GM21723 (cell line): ENCODE results near the gene FSTL4.
"Not testable (repeated sequence)": the region's sequence is repeated elsewhere in the genome, so short reads cannot be mapped to it uniquely, and the experiment has no call there.

Experiments
- ATAC-seq: cut with Tn5 transposase; IDR thresholded peaks from one replicate; pipeline ENCODE4 v1.9.1; 2021; ENCODE audit warnings: mild to moderate bottlenecking, moderate library complexity; ENCODE audit not compliant: unreplicated experiment

The FSTL4 gene

DNA sequence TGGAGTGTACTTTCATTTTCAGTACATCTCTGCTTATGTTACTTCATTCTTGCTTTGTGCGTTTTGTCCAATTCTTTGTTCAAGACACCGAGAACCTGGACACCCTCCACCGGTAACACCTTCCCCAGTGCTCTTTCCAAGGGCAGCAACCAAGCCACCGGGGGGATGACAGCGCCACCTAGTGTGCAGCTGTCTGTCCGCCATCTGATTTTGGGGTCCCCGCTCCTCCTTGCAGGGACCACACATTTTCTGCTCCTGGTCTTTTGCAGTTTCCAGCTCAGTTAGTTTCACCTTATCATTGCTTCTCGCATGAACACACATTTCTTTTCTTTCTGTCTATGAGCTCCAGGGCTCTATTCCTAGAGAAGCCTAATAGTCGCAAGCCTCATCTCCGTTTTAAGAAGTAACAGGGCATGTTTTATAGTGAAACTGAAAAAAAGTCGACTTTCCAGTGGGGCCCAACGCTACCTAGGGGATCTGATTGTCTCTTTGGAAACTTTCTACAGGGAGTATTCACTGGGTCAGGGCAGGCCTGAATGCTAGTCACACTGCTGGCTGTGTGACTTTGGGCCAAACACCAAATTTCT is 152.1 kb downstream of the FSTL4 start:
- no peak for ATAC-seq

DNA sequence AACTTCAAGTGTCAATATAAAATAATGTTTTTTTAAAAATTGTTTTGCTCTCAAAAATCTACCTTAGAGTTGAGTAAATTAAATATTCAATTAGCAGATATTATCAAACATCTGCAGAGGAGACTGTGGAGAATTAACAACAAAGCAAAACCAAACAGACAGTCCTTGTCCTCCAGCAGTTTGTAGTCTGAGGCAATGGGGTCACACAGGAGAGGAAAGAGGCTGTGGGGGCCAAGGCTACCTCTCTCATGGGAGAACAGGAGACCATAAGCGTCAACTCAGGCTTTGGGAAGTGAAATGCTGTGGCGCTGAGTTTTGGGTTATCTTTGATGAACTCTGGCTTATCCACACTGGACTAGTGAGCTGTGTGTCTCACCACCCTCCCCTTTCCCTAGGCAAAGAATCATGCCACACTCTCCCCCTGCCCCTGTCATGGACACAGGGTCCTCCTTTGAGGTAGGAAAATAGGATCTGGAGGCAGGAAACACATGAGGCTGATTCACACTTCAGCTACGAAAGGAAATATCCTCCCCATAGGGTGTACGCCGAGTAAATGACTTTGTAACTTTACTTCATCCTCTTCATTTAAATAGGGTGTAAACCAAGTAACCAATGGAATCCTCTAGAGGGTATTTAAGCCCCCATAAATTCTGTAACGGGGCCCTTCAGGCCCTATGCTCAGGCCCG is 152.7 kb downstream of the FSTL4 start:
- no peak for ATAC-seq

DNA sequence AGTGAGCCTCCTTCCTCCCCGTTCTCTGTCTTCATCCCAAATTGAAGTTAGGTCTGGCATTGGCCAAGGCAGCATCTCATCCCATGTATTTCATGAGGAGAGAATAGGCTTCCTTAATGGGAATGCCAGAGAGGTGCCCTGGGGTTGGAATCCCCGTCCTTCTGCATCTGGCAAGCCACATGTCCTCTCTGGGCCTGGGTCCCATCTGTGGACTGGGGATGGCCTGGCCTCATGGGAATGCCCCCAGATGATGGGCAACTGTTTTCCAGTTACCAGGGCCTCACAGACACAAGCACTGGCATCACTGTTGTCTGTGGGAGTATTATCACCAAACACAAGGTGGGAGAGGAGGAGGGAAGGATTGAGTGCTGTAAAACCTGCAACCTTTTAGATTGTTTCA is 153.9 kb downstream of the FSTL4 start:
- ATAC-seq: no peak

DNA sequence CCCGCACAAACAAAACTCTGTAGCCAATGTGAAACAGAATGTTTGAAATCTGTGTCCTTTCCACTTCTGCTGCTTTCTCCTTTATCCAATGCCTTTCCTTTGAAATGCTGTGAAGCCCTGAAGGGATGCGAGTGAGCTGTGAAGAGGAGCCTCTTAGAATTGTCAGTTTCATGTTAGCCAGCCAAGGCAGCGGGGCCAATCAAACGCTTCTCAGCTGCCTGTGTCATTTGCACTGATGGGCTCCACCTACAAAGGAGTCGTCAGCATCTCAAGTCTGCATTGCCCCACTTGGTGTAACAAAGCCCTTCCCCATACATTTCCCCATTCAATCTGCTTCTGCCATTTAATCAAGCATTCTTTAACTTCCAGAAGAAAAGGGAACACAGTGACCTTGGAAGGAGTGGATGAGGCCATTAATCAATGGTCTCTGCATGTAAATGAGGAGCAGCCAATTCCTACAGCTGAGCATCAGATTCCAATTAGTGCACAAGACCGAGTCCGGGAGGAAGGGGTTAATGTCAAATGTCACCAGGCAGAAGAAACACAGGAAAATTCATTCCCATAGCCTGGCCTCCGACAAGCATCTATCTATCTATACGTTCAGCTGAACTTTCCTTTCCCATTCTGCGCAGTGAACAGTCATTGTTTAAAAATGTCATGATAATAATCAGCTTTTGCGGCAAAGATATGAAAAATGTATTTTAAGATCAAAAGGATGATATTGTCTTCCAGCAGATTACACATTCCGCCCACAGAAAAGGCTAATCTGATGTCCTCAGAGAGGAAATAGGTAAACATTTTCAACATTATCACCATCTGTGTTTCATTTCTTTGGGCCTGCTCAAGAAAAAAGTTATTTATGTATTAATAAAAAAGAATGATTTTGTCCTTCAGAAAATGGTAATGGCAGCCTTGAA is 154.6 kb downstream of the FSTL4 start:
- no peak for ATAC-seq

DNA sequence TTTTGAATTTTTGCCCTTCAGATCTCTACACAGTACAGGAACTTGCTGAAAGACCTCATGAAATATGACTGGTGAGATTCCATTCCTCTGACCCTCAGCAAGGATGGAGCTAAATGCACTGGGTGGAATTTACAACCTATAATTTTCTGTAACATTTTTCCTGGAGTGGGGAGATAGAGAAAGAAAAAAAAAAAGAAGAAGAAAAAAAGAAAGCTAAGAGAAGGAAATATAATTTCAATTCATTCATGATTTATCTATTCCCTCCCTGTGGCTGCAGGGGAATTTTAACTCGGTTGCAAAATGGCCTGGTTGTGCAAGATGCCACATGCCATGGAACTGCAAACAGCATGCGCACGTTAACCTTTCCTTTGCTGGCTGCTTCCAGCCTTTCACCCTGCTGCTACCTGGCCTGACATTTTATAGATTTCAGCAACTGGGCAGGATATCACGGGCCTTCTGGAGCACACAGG is 155.4 kb downstream of the FSTL4 start:
- ATAC-seq: no peak

DNA sequence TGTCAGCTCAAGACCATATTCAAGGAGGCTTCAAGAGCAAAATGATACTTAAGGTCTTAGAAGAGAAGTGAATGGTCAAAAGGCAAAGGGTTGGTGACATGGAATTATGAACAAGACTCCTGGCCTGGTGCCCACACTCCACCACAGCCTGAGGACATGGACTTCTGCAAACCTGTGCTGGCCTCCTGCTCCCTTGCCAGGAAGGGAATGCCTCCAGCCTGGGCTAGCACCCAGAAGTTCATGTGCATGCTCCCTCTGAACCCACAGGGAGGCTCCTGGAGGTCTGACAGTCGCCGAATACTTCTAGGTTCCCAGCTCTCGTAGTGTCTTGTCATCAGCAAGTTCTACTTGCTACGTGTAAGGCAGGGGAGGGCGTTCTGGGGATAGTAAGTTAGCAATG is 156.7 kb downstream of the FSTL4 start:
- no peak for ATAC-seq

DNA sequence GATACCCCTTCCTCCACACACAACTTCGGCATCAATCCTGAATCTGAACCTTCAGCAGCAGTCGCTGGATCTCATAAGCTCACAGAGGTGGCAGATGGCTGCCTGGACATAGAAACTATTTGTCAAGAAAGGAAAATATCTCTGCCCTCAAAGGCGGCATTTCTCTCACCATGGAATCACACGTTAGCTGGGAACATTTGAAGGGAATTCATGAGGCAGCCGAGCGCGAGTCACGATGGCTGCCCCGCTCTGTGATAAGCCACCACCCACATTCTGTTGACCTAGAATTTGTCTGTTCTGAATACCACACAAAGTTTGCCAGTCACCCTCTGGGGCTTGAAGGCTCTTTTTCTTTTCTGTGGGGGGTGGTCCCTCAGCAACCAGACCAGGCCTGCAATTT is 157.9 kb downstream of the FSTL4 start:
- ATAC-seq: no peak

DNA sequence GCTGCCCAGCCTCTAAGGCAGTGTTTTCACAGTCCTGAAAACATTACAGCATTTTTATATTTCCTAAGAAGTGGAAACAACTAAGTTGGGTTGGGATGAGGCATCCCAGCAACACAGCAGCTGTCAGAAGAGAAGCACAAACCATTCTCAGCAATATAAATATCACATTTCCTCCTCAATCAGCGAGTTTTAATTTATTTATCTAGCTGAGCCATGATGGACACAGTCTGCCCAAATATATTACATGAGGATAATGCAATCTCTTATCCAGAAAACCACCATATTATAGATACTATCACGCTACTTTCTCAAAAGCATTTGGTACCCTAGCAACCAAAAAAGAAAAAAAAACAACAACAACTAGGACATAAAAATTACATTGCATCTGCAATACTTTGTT is 158.5 kb downstream of the FSTL4 start:
- ATAC-seq: no peak

DNA sequence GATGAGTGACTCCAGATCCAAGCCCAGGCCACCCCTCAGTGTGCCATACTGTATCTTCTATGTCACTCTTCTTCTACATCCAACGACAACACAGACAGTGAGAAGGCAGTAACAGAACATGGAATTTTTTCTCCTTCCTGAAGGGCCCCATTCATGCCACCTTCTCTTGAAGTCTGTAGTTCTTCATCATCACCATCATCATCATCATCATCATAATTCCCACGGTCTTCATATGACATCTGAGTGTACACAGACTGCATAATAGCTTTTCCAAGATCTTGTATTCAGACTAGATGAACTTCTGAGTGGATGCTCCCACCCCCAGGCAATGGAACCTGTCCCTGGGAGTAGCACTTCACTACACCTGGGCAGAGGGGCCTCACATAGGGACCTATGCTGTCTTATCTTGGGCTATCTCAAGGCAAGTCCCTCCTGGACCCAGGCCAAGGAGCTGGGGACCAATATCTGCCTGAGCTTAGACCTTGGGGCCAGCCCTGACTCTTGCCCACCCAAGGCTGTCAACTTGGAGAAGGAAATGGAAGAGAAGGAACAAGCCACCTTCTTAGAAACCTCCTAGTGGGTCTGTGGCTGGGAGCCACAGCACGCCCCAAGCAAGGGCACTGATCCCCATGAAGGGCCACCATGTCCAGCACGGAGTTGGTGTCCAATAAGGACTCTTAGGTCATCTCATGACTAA is 159.1 kb downstream of the FSTL4 start:
- ATAC-seq: no peak

DNA sequence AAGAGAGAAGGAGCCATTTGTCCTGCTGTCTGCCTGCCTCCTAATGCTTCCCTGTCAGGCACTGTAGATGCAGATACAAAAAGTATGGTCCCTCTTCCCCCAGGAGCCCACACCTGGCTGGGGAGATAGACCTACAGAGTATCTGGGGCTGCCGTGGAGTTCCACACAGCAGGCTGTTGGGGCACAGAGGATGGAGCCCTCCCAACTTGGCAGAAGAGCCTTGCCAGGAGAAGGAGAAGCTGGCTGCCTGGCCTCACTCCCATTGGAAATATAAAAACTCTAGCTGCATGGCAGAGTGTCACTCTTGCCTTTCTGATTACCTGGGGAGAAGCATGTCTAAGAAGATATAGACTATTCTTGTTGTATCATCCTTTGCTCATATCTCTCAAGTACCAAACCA is 160.4 kb downstream of the FSTL4 start:
- ATAC-seq: no peak

DNA sequence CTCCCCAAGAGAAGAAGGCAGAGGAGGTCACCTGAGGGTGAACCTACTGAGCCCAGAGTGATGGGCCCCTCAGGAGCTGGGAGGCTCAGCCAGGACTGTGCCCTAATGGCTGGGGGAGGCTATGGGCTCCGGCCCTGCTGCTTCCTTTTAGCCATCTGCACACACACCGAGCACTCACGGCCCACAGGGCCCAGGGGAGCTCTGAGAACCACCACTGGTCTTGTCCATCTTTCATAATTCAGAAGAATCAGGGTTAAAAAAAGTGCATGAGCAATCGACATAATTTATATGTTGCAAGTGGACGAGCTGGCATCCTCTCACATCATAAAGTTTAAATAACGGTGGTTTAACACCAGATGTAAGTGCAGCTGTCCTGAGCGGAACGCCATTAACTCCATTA is 162.1 kb downstream of the FSTL4 start:
- no peak for ATAC-seq

DNA sequence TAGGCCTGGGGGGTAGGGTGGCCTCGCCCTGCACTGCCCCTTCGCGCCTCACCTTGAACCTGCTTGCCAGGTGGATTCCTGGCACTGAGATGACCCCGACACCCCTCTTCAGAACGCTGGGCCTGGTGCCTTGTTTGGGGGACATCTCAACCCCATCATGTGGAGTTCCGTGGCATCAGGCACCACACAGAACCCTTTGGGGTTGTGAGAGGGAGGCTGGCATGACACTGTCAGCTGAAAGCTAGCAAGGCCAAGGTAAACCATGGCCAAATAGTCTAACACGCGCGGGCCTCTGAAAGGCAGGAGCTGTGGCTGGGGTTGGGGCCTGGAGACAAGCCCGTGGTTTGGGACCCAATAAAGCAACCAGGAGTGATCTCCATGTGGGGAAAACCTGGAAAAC is 163.2 kb downstream of the FSTL4 start:
- no peak for ATAC-seq

DNA sequence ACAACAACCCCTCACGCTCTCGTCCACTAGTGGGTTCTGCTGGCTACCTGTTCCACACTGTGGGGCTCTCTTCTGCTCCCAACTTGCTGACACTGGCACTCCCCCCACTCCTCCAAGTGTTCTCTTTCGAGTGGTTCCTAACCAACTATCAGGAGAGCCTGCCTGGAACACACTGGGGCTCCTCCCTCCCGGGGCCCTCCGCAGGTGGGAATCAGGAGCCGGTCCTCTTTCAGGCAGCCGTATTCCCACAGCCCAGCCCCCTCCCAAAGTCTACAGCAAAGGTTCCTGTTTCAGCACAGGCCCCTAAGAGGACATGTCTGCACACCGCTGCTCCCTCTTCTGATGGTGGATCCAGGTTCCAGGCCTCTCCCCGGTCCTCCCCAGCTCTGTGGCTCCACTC is 165.9 kb downstream of the FSTL4 start:
- no peak for ATAC-seq

DNA sequence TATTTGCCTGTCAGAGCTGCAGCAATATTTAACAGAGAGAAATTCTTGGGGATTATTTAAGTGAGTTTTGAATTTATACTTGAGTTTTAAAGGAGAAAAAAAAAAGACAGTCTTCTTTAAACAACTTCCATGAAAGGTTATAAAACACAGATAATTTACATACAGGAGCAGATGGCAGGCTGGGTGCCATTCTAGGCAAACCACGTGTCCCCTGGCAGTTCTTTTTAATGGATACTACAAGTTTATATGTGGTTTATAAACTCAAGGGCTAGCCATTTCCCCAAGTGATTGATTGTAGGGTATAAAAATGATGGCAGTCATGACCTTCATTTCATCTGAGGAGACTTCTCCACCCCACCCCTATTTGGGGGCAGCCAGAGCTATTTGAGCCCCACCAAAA is 166.6 kb downstream of the FSTL4 start:
- no peak for ATAC-seq

DNA sequence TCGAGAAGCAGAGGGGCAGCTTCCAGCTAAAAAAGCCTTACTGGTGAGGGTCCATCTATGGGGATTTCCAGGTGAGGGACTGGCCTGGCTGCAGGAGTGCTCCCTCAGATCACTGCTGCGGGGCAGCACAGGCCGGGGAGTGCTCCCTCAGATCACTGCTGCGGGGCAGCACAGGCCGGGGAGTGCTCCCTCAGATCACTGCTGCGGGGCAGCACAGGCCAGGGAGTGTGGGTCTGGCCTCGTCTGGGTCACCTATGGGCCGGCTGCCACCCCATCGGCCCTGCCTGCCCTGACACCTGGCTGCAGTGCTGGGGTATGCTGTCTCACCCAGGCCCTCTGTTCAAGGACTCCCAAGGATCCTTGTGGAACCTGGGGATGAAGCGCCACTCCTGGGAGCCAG is 167.1 kb downstream of the FSTL4 start:
- not testable (repeated sequence) for ATAC-seq

DNA sequence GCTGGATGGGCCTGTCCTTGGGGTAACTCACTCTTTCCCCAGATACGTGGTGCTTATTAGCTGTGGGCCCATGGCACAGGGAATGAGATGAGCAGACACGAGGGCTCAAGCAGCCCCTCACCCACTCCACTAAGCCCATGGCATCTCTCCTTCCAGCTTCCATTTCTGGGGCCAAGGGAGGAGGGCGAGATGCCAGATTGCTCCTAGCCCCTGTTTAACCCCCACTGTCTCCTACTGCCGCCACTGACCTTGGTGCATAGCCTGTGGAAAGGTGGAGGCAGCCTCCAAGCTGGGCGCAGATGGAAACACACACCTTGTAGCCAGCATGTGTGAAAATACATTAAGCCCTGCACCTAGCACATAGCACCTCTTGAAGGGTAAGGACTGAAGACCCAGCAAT is 167.6 kb downstream of the FSTL4 start:
- ATAC-seq: no peak

DNA sequence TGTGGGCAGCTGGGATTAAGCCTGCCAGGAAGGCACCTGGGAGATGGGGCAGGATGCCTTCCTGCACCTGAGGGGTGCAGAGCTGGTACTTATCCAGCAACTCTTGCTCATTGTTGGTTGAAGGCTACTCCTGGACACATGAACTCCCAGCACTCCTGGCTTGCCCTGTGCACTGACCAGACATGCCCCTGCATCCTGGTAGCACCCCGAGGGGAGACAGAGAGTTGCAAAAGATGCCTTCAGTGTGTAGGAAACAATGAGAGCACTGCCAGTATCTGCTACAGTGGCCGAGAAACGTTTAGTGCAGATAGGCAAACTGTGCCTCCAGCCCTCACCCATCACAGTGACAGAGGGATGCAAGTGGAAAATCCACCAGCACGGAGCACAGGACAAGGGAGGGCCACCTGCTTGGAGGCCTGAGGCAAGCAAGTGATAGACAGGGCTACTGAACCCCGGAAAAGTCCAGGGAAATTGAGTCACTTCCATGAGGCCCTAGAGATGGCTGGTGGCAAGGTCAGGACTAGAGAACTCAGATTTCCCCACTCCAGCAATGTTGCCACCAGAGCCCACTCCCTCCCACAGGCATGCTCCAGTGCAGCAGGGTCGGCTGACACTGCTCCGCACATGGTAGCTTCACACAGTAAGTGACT is 171.1 kb downstream of the FSTL4 start:
- ATAC-seq: no peak

DNA sequence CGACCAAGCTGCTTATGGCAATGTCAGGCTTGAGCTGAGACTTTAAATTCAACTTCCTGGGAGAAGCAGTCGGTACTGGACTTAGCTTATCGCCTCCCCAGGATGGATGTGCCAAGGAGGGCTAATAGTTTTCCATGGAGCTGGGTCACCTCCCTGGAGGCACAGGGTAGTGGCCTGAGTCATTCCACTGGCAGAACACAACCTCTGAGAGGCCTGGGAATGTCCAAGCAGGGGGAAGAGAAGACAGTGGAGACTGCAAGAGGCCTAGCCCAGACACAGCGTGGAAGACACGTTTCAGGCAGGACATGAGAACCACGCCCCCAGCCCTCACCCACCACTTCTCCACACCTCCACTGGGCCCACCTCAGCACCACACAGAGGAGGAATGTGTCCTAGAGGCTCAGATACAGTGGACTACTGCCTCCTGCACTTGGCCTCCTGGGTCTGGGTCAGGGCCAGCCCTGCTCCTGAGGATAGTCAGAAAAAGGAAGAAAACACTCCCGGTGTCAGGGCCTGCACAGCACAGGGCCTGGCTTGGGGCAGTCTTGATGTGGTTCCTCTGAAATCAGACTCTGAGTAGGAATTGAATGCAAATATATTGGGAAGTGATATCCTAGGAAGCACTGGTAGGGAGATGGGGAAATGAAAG is 171.8 kb downstream of the FSTL4 start:
- ATAC-seq: no peak

DNA sequence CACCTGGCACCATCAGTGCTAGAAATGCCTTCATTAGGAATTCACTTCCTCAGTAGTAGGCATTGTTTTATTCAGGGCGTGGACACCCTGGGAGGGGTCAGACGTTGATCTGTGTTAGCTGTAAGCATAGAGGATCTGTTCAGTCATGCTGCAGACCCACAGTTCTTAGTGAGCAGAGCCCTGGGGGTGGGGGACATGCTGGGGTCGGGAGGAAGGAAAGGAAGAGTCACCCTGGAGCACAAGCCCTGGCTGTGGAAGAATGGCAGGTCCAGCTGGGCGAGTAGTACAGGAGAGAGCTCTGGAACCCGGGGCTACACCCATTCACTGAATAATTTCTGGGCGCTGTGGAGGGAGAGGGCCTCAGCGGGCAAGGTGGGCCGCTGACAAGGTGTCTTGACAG is 172.5 kb downstream of the FSTL4 start:
- ATAC-seq: no peak

DNA sequence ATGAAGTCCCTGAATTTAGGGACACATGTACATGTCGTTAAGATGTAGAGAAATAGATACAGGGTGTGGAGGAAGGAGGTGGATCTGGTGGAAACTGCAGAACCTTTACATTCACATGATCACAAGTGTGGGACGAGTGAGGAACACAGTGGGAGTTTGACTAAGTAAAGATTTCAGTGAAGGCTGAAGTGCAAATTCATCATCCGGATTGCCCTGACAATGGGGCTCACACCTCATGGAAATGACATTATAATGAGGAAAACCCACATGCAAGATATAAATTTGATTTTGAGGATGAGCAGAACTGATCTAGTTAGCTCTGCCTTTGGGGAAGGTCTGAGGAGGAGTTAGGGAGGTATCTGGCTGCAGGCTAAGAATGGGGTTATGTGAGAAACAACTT is 173.9 kb downstream of the FSTL4 start:
- ATAC-seq: no peak
